Measurements from ENCODE around the gene ELOVL1. TPM values are rescaled to one million over a fixed set of nuclear protein-coding genes. Genes with fewer than 3 reads are reported as not detected.

Gene ELOVL1
- 10 to 100 TPM; 12.8 to 50.3 TPM for total RNA-seq
- polyA plus RNA-seq, result 10 to 100 TPM; 25.2 to 45.4 TPM

- DNase-seq (ENCODE audit: low spot score), result peak; percentile 93
- Histone ChIP-seq H3K27me3 (ENCODE audit: control insufficient read depth in 4 of 4, insufficient read depth in 4 of 4, low read length in 3 of 4) (no peaks in the 10 kb centered on the region), H3K4me1 (ENCODE audit: control insufficient read depth in 4 of 4, insufficient read depth in 4 of 4, low read length in 3 of 4) (peaks cover 7 to 22% (median 16%) of the 10 kb centered on the region in 4 donors), H3K36me3 (ENCODE audit: control insufficient read depth in 4 of 4, insufficient read depth in 3 of 4, low read depth in 1 of 4, low read length in 3 of 4) (peaks cover 2 to 20% (median 16%) of the 10 kb centered on the region in 4 donors), H3K4me3 (ENCODE audit: low read depth in 1 of 3, low read length in 3 of 3) (peak within 1 kb of the TSS; percentile 71 to 73 (median 71)), H3K9me3 (ENCODE audit: control insufficient read depth in 4 of 4, low read length in 3 of 4) (no peaks in the 10 kb centered on the region), H3K27ac (ENCODE audit: low read depth in 1 of 2, low read length in 2 of 2) (peak within 1 kb of the TSS; percentile 86 to 89), H3K9ac (ENCODE audit: low read depth in 1 of 2, low read length in 2 of 2) (peak within 1 kb of the TSS; percentile 60 to 84)
- WGBS, result under 1% methylated on average over 58 of the region's 58 CpGs
- TF ChIP-seq MAX (IDR thresholded peaks at IDR 0.05), result no peak
- peak; percentile 48 for TF ChIP-seq SP1 (IDR thresholded peaks at IDR 0.05)
- TF ChIP-seq ZBTB33 (IDR thresholded peaks at IDR 0.05), result no peak
- no peak for TF ChIP-seq ATF3 (IDR thresholded peaks at IDR 0.05)
- no peak for TF ChIP-seq REST (IDR thresholded peaks at IDR 0.05)
- TF ChIP-seq RAD21 (IDR thresholded peaks at IDR 0.05), result peak; percentile 45 to 69
- TF ChIP-seq NR2F2 (IDR thresholded peaks at IDR 0.05), result no peak
- TF ChIP-seq YY1 (IDR thresholded peaks at IDR 0.05), result no peak
- no peak for TF ChIP-seq CTCF (IDR thresholded peaks at IDR 0.05; ENCODE audit: low read depth, low read length, missing input control)
- TF ChIP-seq HNF4G (IDR thresholded peaks at IDR 0.05), result no peak
- TF ChIP-seq TAF1 (conservative IDR thresholded peaks at IDR 0.05), result no peak
- no peak for TF ChIP-seq JUND (IDR thresholded peaks at IDR 0.05)
- no peak for TF ChIP-seq GABPA (IDR thresholded peaks at IDR 0.05 in 1 of 2, conservative IDR thresholded peaks at IDR 0.05 in 1 of 2)
- TF ChIP-seq EGR1 (IDR thresholded peaks at IDR 0.05; ENCODE audit: low read depth in 2 of 2), result no peak
- no peak for TF ChIP-seq HNF4A (conservative IDR thresholded peaks at IDR 0.05)
- TF ChIP-seq RXRA (IDR thresholded peaks at IDR 0.05), result peak in 1 of 2 donors; percentile 23
- no peak for TF ChIP-seq FOXA2 (IDR thresholded peaks at IDR 0.05)
- no peak for TF ChIP-seq FOXA1 (IDR thresholded peaks at IDR 0.05)
Observed at GRCh38 chr1:43367904-43368645, at the start of gene ELOVL1. Gene ELOVL1, minus strand, starts transcription at chr1:43368011. Its CDS starts 2,402 bp downstream, at chr1:43365609.
